ENCODE data around the gene RPS28. TPM values are rescaled to one million over a fixed set of nuclear protein-coding genes. Genes with fewer than 3 reads are reported as not detected.
A peak's percentile ranks its signal among the peaks of the same experiment; 100 is the strongest.
"Not testable (repeated sequence)": the region's sequence is repeated elsewhere in the genome, so short reads cannot be mapped to it uniquely, and the experiment has no call there.

Gene RPS28
- total RNA-seq (1,258 TPM), polyA plus RNA-seq (ENCODE audit: insufficient read depth, low read depth, low replicate concordance) (1,887 TPM)
- long read RNA-seq, donor 1, transcript RPS28-203 (4 exons, 1,326 nt) = major isoform, 149 of 204 reads
- long read RNA-seq, donor 1, transcript RPS28-204 (2 exons, 912 nt) = minor isoform, 5 of 204 reads
- long read RNA-seq, donor 1, transcript RPS28-201 (3 exons, 334 nt) = minor isoform, 5 of 204 reads
- long read RNA-seq, donor 1, partial matches to known transcripts = 37 of 204 reads
- long read RNA-seq, donor 1, other reads (novel, unspliced or antisense) = 6 of 204 reads
- long read RNA-seq, donor 2, transcript RPS28-203 (4 exons, 1,326 nt) = major isoform, 131 of 169 reads
- long read RNA-seq, donor 2, partial matches to known transcripts = 31 of 169 reads
- long read RNA-seq, donor 2, other reads (novel, unspliced or antisense) = 0 of 169 reads
- long read RNA-seq, donor 3, transcript RPS28-204 (2 exons, 912 nt) = minor isoform, 8 of 313 reads
- long read RNA-seq, donor 3, transcript RPS28-203 (4 exons, 1,326 nt) = major isoform, 258 of 313 reads
- long read RNA-seq, donor 3, partial matches to known transcripts = 43 of 313 reads
- long read RNA-seq, donor 3, other reads (novel, unspliced or antisense) = 0 of 313 reads
- long read RNA-seq, donor 4, transcript RPS28-203 (4 exons, 1,326 nt) = major isoform, 83 of 96 reads
- long read RNA-seq, donor 4, partial matches to known transcripts = 9 of 96 reads
- long read RNA-seq, donor 4, other reads (novel, unspliced or antisense) = 0 of 96 reads
- long read RNA-seq, donor 5, transcript RPS28-203 (4 exons, 1,326 nt) = major isoform, 5 of 5 reads
- long read RNA-seq, donor 5, partial matches to known transcripts = 0 of 5 reads
- long read RNA-seq, donor 5, other reads (novel, unspliced or antisense) = 0 of 5 reads
- long read RNA-seq, donor 6, transcript RPS28-204 (2 exons, 912 nt) = minor isoform, 5 of 465 reads
- long read RNA-seq, donor 6, transcript RPS28-201 (3 exons, 334 nt) = minor isoform, 7 of 465 reads
- long read RNA-seq, donor 6, transcript RPS28-203 (4 exons, 1,326 nt) = major isoform, 329 of 465 reads
- long read RNA-seq, donor 6, partial matches to known transcripts = 116 of 465 reads
- long read RNA-seq, donor 6, other reads (novel, unspliced or antisense) = 7 of 465 reads
- long read RNA-seq, donor 7, transcript RPS28-203 (4 exons, 1,326 nt) = major isoform, 266 of 285 reads
- long read RNA-seq, donor 7, partial matches to known transcripts = 9 of 285 reads
- long read RNA-seq, donor 7, other reads (novel, unspliced or antisense) = 7 of 285 reads
- long read RNA-seq, donor 8, transcript RPS28-201 (3 exons, 334 nt) = minor isoform, 6 of 300 reads
- long read RNA-seq, donor 8, transcript RPS28-203 (4 exons, 1,326 nt) = major isoform, 249 of 300 reads
- long read RNA-seq, donor 8, partial matches to known transcripts = 44 of 300 reads
- long read RNA-seq, donor 8, other reads (novel, unspliced or antisense) = 0 of 300 reads
- long read RNA-seq, donor 9, transcript RPS28-203 (4 exons, 1,326 nt) = major isoform, 115 of 140 reads
- long read RNA-seq, donor 9, partial matches to known transcripts = 22 of 140 reads
- long read RNA-seq, donor 9, other reads (novel, unspliced or antisense) = 0 of 140 reads
- long read RNA-seq, donor 10, transcript RPS28-204 (2 exons, 912 nt) = minor isoform, 5 of 225 reads
- long read RNA-seq, donor 10, transcript RPS28-203 (4 exons, 1,326 nt) = major isoform, 164 of 225 reads
- long read RNA-seq, donor 10, partial matches to known transcripts = 49 of 225 reads
- long read RNA-seq, donor 10, other reads (novel, unspliced or antisense) = 0 of 225 reads

DNA sequence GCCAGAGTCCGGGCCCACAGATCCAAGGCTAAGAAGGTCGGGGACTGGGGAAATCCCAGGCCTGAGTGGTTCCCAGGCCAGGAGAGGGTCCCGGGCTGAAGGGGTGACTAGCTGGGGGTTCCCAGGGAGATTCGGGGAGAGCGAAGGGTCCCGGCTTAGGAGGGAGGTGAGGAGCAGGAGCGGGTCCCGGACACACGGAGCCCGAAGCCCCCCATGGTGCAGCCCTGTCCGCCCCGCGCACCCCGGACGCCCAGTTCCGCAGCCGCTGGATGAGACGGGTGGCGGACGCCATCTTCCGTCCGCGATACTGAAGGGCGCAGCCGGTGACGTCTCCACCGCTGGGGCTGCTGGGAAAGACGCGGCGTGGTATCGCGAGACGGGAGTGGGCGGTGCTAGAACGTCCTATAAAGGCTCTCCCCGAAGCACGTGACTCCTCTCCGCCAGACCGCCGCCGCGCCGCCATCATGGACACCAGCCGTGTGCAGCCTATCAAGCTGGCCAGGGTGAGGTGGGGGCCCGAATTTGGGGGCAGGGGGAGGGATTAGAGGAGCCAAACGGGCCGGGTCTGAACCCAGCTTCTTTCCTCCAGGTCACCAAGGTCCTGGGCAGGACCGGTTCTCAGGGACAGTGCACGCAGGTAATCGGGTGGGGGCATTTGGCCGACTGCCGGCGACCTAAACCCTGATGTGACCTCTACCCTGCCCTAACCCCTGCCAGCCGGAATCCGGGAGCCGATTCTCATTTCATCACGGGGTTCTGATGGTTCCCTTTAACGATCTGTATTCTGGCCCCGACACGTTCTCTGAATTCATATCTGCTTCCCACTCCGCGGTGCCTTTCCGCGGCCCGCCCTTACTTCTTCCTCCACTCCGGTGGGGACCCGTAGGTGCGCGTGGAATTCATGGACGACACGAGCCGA lies at the start of gene RPS28, which contains the start of gene NDUFA7:
RPS28 (plus strand) TSS at position 430 of the 919 bp plus-strand sequence; CDS start at position 465, 35 bp downstream.
NDUFA7 (minus strand) TSS at position 309 of the 919 bp plus-strand sequence; CDS start at position 292, 17 bp downstream.
- intact Hi-C loops (cut with DNase I) = no loop called here
- peak within 1 kb of the TSS; percentile 75 to 99 (median 89) for H3K4me3 ChIP-seq (ENCODE audit: low read length in 3 of 3)
- FAIRE-seq = no peak
- TF ChIP-seq, protein P1, sequence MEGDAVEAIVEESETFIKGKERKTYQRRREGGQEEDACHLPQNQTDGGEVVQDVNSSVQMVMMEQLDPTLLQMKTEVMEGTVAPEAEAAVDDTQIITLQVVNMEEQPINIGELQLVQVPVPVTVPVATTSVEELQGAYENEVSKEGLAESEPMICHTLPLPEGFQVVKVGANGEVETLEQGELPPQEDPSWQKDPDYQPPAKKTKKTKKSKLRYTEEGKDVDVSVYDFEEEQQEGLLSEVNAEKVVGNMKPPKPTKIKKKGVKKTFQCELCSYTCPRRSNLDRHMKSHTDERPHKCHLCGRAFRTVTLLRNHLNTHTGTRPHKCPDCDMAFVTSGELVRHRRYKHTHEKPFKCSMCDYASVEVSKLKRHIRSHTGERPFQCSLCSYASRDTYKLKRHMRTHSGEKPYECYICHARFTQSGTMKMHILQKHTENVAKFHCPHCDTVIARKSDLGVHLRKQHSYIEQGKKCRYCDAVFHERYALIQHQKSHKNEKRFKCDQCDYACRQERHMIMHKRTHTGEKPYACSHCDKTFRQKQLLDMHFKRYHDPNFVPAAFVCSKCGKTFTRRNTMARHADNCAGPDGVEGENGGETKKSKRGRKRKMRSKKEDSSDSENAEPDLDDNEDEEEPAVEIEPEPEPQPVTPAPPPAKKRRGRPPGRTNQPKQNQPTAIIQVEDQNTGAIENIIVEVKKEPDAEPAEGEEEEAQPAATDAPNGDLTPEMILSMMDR (IDR thresholded peaks at IDR 0.05; ENCODE audit: borderline replicate concordance, extremely low read depth, insufficient read depth) = peak; percentile 39
- peak; percentile 98 to 99 (median 98) for DNase-seq
- peaks cover 3 to 22% (median 10%) of the 10 kb centered on the region in 3 donors for H3K4me1 ChIP-seq (ENCODE audit: control insufficient read depth in 2 of 3, insufficient read depth in 2 of 3, low read depth in 1 of 3, low read length in 3 of 3)
- H3K27ac ChIP-seq (ENCODE audit: low read depth in 2 of 2, low read length in 2 of 2) = peak within 1 kb of the TSS; percentile 86 to 94
- peak within 1 kb of the TSS; percentile 73 to 100 (median 96) for H3K9ac ChIP-seq (ENCODE audit: low read length in 3 of 3)
- no peaks in the 10 kb centered on the region for H3K27me3 ChIP-seq (ENCODE audit: control insufficient read depth, insufficient read depth, low read length)
- no peaks in the 10 kb centered on the region for H3K9me3 ChIP-seq (ENCODE audit: control insufficient read depth in 2 of 3, insufficient read depth in 1 of 3, low read length in 3 of 3)
- peaks cover 2 to 7% (median 6%) of the 10 kb centered on the region in 3 donors for H3K36me3 ChIP-seq (ENCODE audit: control insufficient read depth in 2 of 3, insufficient read depth in 3 of 3, low read length in 3 of 3)

DNA sequence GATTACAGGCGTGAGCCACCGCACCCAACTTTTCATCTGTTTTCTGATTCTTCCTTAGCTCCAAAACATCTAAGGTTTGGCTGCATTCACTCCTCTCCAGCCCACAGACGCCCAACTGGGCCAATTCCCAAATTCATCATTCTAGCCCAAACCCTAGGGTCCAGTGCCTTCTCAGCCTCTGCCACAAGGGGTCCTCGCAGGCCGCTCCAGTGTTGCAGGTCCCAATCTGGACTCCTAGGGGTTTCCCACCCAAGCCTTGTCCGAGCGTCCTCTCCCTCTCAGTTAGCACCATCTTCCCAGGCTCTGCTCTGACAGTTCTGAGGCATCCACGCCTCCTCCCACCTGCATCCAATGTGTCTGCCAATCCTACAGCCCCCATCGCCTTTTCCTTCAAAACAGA lies 44.8 kb upstream of the RPS28 start:
- intact Hi-C loops (cut with DNase I); H3K27ac ChIP-seq (ENCODE audit: low read depth in 2 of 2, low read length in 2 of 2); H3K4me3 ChIP-seq (ENCODE audit: low read length in 3 of 3); H3K4me1 ChIP-seq (ENCODE audit: control insufficient read depth in 2 of 3, insufficient read depth in 2 of 3, low read depth in 1 of 3, low read length in 3 of 3); H3K9ac ChIP-seq (ENCODE audit: low read length in 3 of 3); H3K27me3 ChIP-seq (ENCODE audit: control insufficient read depth, insufficient read depth, low read length); H3K9me3 ChIP-seq (ENCODE audit: control insufficient read depth in 2 of 3, insufficient read depth in 1 of 3, low read length in 3 of 3); H3K36me3 ChIP-seq (ENCODE audit: control insufficient read depth in 2 of 3, insufficient read depth in 3 of 3, low read length in 3 of 3); DNase-seq; FAIRE-seq: not testable (repeated sequence)

DNA sequence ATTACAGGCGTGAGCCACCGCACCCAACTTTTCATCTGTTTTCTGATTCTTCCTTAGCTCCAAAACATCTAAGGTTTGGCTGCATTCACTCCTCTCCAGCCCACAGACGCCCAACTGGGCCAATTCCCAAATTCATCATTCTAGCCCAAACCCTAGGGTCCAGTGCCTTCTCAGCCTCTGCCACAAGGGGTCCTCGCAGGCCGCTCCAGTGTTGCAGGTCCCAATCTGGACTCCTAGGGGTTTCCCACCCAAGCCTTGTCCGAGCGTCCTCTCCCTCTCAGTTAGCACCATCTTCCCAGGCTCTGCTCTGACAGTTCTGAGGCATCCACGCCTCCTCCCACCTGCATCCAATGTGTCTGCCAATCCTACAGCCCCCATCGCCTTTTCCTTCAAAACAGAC lies 30.0 kb upstream of the RPS28 start:
- intact Hi-C loops (cut with DNase I); H3K27ac ChIP-seq (ENCODE audit: low read depth in 2 of 2, low read length in 2 of 2); FAIRE-seq; H3K4me1 ChIP-seq (ENCODE audit: control insufficient read depth in 2 of 3, insufficient read depth in 2 of 3, low read depth in 1 of 3, low read length in 3 of 3); H3K4me3 ChIP-seq (ENCODE audit: low read length in 3 of 3); H3K36me3 ChIP-seq (ENCODE audit: control insufficient read depth in 2 of 3, insufficient read depth in 3 of 3, low read length in 3 of 3); DNase-seq; H3K27me3 ChIP-seq (ENCODE audit: control insufficient read depth, insufficient read depth, low read length); H3K9ac ChIP-seq (ENCODE audit: low read length in 3 of 3); H3K9me3 ChIP-seq (ENCODE audit: control insufficient read depth in 2 of 3, insufficient read depth in 1 of 3, low read length in 3 of 3): not testable (repeated sequence)

All from kidney (tissue), 22 donors.